NCI-H526 (cell line): Measurements from ENCODE around the gene NEURL1B.
A peak's percentile ranks its signal among the peaks of the same experiment; 100 is the strongest.
"Not testable (repeated sequence)": the region's sequence is repeated elsewhere in the genome, so short reads cannot be mapped to it uniquely, and the experiment has no call there.

Experiments
- DNase-seq, 2 experiments: peaks; one replicate each; lab custom pipeline; 2025; lab: John Stamatoyannopoulos, UW

NEURL1B gene

GRCh38 chr5:172657524-172658233 lies 16.6 kb downstream of the NEURL1B start:
- not testable (repeated sequence) for DNase-seq

DNA sequence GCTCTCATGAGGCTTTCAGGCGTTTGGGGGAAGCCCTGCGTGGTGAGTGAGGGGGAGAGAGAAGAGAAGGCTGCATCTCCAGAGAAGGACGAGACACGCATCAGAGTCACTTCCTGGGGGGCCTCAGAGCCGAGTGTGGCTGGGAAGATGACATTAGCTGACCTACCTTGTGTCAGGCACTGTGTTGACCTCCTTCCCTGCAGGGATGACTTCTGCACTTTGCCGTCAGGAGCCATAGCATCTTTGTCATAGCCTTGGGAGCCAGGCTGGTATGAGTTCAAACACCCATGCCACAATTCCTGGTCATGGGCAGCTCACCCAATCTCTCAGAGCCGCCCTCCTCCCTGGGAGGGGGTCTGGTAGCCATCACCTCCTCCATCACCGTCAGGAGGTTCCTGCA lies 17.3 kb downstream of the NEURL1B start:
- DNase-seq = no peak

DNA sequence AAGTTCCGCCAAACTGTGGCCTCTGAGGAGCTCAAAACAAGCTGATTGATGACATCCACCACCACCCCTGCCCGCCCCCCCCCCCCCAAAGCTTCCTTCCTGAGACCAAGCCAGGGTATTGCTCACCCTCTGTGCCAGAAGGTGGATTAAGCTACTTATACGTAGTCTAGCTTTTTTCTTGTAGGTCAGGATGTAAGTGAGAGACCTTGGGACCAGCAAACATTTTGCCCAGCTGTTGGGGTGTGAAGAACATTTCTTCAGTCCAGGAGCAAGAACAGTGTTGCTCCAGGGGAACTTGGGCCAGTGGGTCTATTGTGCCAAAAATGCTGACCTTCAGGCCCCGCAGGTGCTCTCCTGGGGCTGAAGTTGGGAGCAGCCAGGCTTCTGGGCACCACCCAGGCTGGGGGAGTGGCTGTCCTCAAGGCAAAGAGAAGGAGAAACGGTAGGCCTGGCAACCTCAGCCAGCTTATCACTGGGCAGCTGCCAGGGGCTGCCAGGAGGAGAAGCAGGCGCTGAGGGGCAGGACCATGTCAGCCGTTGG lies 18.0 kb downstream of the NEURL1B start:
- peak; percentile 55 to 66 for DNase-seq

DNA sequence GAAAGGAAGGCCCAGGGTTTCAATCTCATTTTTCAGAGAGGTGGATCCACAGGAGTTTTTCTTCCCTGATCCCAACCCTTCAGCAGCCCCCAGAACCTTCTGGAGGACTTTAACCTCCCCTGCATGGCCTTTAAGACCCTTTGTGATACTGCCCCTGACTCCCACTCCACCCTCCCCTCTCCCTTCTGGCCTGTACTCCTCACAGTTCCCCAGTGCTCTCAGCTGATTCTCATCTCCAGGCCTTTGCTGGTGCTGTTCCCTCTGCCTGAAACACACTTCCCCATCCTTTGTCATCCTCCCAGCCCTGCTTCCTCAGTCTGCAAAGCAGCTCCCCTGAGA lies 18.5 kb downstream of the NEURL1B start:
- DNase-seq = no peak

GRCh38 chr5:172659909-172660628 lies 19.0 kb downstream of the NEURL1B start:
- peak; percentile 70 to 82 for DNase-seq

- no peak for DNase-seq
These were observed 19.9 kb downstream of the NEURL1B start for GRCh38 chr5:172660974-172661373.

DNA sequence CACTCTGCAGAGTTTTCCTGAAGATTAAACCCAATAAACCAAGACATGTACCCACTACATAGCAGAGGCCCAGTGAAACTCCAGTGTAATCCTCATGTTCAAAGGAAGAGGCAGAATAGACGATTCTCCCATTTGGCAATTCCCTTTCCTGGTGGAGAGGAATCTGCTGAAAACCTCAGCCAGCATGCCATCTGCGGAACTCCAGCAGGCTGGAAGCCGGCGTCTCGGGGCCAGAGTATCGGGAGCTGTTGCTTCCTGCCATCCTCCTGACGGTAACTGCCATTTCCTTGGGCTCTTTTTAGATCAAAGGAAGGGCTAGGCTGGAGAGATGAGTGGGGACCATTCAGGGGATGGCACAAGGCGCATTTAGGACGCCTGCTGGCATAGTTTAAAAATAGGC lies 20.5 kb downstream of the NEURL1B start:
- DNase-seq = no peak

DNA sequence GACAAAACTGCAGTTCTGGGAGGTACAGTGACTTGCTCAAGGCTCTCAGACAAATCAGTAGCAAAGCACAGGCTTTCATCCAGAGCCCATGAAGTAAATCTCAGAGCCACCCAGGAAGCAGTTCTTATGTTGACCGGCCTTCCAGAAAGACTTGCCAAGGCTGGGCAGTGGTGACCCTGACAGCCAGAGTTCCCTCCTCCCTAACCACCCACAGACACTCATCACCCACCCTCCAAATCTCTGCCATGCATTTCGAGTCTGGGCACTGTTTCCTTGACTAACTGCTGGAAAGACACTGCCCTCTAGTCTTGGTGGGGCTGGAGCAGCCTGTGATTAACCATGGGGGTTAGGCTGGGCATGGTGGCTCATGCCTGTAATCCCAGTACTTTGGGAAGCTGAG lies 21.5 kb downstream of the NEURL1B start:
- no peak for DNase-seq

- no peak for DNase-seq
These were observed 23.0 kb downstream of the NEURL1B start for GRCh38 chr5:172664018-172664417.

GRCh38 chr5:172664681-172665541 lies 23.8 kb downstream of the NEURL1B start:
- no peak for DNase-seq

- DNase-seq = no peak
These were observed 25.2 kb downstream of the NEURL1B start for GRCh38 chr5:172666251-172666650.

GRCh38 chr5:172667786-172668593 lies 26.9 kb downstream of the NEURL1B start:
- DNase-seq = no peak

DNA sequence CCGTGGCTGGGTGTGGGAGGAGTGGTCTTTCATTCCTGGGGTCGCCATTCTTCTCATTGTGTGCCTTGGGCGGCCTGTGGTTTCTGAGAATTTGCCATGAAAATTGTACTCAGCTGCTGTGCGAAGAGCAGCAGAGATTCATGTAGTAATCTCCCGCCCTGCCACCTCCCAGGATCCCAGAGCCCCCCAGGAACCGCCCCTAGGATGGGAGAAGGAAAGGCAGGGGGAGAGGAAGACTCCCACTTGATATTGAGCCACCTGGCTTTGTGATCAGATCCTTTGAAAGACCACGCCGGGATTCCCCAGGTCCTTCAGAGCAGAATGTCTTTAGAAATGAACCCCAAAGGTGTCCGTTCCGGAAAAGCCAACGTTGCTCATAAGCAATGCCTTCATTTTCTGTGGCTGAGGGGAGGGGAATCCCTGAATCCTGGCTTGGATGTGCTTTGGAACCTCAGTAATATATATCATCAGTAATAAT lies 27.6 kb downstream of the NEURL1B start:
- no peak for DNase-seq

GRCh38 chr5:172669386-172670004 lies 28.4 kb downstream of the NEURL1B start:
- no peak for DNase-seq

DNA sequence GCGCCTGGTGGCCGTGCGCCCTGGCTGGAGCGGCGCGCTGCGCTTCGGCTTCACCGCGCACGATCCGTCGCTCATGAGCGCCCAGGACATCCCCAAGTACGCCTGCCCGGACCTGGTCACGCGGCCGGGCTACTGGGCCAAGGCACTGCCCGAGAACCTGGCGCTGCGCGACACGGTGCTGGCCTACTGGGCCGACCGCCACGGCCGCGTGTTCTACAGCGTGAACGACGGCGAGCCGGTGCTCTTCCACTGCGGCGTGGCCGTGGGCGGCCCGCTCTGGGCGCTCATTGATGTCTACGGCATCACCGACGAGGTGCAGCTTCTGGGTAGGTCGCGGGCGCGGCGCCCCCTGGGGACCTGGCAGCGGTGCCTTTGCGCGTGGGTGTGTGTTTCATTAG lies 28.9 kb downstream of the NEURL1B start:
- no peak for DNase-seq

DNA sequence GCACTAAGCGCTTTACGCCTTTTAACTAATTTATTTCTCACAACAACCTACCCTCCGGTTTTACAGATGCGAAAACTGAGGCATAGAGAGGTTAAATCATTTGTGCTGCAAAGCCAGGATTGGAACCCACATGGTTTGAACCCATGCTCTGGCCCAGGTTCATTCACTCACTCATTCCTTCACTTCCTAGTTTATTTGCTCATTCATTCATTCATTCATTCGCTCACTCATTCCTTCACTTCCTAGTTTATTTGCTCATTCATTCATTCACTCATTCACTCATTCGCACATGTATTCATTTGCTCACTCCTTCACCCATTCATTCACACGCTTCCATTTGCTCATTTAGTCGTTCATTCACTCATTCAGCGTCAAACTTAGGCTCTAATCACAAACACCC lies 29.4 kb downstream of the NEURL1B start:
- no peak for DNase-seq

GRCh38 chr5:172671091-172671490 lies 30.0 kb downstream of the NEURL1B start:
- no peak for DNase-seq

DNA sequence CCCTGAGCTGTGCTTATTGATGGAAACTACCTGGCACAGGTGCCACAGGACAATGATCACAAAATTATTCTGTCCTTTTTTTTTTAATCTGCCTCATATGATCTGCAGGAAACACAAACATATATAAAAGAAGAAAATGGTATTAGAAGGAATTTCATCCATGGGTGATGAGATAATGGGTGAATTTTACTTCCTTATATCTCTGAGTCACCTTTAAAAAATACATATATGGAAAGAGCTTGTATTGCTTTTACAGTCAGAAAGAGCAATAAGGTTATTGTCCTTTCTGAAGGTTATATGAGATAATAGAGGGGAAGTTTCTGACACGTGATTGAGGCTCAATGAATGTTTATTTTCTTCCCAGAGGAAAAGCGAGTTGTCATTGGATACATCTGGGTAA lies 31.6 kb downstream of the NEURL1B start:
- no peak for DNase-seq

- DNase-seq = no peak
These were observed 33.1 kb downstream of the NEURL1B start for GRCh38 chr5:172674155-172674554.

DNA sequence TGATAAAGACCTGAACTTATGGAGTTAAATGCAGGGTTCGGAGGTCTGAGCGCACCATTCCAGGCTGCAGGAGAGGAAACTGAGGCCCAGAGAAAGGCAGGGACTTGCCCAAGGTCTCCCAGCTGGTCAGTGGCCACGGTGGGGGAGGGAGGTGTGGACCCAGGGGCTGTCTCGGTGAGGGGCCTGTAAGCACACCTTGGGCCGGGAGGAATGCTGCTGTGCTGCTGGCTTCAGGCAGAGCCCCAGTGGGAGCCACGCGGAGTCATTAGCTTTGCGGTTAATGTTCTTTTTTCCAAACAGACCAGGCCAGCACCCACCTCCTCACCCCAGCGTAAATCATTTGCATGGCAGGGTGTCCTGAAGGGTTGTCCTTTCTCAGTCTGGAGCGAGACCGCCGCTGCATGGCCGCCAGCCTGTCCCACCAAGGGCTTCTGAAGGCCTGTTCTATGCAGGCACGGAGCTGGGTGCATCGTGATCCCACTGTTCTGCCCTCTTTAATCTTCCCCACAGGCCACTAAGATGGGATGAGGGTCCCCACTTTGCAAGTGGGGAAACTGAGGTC lies 35.9 kb downstream of the NEURL1B start:
- DNase-seq = peak in 1 of 2 experiments; percentile 5
